ENCODE data around the gene RNF19B.

RNF19B gene

DNA sequence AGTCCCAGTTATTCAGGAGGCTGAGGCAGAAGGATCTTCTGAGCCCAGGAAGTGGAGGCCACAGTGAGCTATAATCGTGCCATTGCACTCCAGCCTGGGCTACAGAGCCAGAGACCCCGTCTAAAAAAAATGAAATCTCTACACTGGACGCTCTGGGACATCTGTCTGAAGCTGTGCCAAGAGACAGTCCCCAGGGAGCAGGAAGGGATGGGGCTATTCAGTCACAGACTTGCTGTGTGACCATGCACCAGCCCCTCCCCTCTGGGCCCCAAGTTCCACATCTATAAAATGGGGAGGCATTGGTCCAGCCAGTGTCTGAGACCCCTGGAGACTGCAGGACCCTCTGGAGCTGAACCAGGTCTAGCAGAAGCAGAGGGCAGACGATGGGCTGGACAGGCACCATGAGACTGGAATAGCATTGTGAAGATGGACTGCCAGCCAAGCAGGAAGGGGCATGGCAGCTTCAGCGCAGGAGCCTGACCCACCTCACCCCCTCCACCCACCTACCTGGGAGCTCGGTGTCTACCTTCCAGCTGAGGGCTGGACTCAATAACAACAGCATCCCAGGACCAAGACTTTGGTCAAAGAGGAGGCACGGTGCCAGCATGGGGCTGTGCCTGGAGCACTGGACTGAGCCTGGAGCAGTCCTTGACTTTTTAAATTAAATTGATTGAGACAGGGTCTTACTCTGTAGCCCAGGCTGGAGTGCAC, 64.9 kb downstream of the RNF19B start:
- DNase-seq: no peak

DNA sequence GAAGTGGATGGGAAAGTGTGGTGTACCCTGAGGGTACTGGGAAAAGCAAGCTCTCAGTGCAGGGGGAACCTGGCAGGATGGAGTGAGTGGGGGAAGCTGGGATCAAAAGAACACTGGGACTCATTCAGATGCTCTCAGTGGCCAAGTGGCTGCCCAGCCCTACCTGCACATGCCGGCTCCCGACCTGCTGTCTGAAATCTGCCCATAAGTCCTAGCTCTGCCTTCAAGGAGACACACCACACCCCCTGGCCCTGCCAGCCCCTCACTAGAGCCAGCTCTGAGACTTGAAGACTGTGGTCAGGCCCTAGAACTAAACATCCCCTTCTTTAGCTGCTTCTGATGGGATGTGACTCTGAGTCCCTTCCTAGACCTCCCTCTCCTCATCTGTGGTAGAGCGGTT, 65.7 kb downstream of the RNF19B start:
- no peak for DNase-seq

DNA sequence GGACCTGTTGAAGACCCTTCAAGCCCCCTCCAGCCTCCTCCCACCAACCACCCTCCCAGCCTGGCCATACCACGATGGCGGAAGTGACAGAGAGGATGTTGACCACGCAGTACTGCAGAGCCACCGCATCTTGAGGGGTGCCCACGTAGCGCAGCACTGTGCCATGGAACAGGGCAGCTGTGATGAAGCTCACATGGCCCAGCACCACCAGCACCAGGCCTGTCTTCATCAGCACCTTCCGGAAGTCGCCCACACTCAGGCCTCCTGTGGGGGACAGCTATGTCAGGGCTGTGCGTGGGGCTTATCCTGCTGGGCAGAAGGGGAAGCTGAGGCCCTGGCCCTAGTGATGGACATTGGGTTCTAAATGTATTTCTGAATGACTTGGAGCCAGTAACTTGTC, 66.6 kb downstream of the RNF19B start:
- no peak for DNase-seq

DNA sequence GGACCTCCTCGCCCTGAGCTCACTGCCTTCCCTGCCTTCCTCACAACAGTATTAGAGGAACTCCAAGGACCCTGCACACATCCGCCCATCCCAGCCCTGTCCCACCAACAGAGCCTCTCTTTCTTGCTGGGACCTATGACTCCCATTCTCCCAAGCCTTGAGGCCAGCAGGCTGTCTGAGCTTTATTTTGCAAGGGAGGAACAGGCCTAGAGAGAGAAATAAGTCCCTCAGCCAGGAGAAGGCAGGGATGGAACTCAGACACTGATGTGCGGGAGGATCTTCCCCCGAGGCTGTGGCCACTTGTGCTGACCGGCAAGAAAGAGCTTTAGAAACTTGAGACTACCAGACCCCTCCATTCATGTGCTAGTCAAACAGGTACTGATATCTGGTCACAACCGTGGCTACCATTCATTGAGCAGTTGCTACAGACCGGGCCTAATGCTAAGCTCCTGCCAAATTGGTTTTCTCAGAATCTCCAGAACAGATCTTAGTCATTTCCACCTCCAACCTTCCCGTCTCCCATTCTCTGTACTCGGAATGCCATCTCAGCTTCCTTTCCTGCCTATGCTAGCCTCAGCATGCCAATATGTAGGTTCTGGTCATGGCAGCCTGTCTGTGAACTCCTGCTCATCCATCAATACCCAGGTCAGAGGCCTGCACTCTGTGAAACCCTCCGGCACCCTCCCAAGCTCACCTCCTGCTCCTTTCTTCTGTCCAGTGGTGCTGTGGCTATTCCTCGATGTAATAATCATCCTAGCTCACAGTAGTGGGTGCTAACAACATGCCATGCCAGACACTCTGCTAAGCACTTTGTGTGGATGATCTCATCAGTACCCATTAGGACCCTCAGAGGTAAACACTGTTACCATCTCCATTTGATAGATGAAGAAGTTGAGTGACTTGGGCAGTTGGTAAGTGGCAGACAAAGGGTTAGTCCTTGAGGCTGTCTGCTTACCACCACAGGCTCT, 67.2 kb downstream of the RNF19B start:
- no peak for DNase-seq

DNA sequence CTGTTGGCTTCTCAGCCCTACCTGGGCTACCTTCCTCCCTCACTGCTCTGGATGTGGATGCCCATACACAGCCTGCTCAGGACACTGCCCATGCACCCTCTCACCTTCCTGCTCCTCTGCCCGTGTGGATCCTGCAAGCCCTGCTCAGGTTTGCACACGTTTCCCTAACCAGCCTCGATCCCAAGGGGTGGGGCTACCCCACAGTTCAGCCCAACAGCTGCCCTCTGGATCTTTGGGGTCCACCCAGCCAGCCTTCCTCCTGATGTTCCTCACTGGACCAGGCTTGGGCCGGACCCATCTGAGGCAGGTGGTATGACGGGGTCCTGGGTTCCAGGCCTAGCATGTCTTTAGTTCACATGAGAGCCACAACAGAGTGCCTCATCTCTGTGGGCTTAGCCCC, 68.2 kb downstream of the RNF19B start:
- no peak for DNase-seq

DNA sequence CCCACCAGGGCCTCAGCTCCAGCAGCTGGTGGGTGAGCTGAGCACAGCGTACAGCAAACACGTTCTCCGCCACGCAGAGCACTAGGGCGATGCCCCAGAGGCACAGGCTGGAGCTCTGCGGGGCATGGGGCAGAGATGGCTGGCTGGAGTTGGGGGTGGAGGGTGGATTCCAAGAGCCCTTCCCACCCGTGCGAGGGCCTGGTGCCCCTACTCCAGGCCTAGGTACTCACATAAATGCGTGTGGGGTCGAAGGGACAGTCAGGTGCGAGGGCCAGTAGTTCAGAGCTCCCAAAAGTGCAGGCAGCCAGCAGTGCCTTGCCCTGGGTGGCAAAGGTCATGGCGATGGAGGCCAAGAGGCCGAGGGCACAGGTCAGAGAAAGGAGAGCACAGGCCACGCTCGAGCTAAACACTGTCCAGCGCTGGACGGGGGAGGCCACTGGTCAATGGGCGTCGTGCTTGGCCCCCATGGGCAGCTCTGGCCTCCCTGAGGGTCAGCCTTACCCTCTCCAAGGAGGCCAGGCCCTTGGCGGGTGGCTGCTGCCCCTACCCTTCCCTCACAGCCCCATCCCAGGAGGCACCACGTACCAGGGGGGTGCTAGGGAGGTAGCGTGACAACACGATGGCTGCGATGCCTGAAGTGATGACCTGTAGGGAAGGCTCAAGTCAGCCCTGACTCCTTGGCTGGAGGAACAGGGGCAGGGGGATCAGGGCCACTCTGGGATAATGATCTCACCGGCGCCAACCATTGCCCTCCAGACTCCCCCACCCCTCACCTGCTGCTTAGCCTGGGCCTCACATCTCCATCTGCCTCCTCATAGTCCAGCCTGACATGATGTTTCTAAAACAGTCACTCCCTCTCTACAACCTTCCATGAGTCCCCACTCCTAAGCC, 69.0 kb downstream of the RNF19B start:
- no peak for DNase-seq

DNA sequence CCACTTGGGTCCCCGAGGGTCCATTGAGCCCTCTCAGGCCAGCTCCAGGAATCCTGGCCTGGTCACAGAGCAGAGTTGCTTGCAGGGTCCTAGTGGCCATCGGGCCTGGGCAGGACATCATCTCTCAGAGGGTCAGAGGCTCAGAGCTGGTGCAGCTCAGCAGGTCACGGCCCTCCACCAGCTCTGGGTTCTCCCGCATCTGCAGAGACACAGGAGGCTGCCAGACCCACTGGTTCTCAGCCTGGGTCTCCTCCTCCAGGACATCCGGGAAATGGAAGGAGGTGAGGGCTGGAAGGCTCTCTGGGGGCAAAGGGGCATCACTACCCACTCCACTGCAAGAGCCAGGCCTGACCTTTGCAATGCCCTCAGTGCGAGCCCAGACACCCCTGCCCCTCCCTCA, 69.9 kb downstream of the RNF19B start:
- DNase-seq: no peak

DNA sequence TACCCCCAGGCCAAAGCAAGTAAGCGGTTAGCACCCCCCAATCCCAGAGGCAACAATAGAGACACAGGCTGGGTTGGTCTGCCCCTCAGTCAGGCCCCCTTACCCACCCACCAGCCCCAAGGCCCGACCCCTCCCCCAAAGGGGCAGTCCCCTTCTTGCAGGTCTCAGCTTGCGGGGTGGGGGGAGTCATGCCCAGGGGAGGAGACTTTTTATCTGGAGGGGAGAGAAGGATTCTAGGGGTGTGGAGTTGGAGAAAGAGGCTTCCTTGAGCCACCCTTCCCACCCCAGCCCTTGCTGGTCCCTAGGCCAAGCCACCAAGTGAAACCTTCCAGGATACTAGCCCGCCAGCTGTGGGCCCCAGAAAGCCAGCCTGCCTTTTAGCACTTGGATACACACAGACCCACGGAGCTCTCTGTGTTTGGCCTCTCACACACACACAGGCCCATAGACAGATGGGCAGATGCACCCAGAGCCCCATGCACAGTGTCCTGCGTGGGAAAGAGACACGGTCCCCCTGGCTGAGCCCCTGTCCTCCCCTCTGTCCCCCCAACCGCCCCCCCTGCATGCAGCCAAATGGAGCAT, 70.5 kb downstream of the RNF19B start:
- no peak for DNase-seq

DNA sequence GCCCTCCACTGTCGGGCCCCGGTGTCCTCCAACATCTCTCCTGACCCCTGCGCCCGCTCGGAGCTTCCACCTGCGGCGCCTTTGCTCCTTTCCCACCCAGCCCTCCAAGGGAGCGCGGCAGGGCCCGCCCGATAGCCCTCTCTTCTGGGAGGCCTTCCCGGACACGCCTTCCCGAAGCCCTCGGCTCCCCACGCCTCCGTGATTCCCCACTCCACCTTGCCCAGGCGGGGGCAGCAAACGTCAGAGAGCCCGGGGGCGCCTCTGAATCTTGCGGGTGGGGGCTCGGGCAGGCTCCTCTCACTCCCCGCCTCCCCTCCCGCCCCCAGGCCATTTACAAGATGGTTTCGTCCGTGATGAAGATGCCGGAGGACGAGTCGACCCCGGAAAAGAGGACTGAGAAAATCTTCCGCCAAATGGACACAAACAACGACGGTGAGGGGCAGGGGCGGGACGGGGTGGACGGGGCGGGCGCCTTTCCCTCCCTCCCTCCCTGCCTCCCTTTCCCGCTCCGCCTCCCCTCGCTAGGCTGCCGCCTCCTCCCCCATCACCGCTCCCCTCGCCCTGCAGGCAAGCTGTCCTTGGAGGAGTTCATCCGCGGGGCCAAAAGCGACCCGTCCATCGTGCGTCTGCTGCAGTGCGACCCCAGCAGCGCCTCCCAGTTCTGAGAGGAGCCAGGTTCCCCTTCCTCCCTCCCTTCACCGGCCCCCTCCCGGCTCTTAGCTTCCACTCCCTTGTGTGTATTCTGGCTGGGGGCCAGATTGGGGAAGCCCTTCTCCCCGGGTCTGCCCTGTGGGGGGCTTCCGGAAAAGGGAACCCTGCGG, 71.2 kb downstream of the RNF19B start:
- DNase-seq: no peak

DNA sequence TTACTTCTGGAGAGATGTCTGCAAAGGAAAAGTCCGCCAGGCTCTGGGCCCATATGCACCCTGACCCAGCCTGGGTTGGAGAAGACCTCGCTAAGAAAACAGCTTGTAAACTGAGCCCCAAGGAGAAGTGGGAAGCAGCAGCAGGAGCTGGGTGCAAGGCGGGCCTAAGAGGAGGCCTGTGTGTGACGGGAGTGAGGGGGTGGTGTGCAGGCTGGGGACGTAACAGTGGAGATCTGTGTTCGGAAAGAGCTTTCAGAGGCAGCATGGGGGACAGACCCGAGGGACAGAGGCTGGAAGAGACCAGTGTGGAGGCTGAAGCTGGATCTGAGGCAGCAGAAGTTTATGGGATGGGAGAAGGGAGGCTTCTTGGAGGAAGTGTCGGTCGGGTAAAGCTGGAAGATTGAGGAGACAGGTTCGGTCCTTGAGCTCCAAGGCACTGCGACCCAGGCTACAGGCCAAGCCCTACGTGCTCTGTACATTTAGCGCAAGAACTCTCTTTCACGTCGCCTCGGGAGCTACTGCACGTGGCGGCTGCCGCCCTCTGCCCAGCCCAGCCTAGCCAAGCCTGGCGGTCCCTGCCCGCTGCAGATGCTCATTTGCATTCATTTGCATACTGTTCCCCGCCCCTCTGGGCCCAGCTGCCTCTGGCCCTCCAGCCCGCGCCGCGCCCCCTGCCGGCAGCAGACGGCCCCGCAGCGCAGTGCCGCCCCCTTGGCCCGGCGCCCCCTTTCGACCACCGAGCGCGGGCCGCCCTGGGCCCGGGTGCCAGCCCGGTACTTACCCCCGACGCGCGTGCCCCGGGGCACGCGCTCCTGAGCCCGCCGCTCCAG, 72.0 kb downstream of the RNF19B start:
- DNase-seq: peak; percentile 26

DNA sequence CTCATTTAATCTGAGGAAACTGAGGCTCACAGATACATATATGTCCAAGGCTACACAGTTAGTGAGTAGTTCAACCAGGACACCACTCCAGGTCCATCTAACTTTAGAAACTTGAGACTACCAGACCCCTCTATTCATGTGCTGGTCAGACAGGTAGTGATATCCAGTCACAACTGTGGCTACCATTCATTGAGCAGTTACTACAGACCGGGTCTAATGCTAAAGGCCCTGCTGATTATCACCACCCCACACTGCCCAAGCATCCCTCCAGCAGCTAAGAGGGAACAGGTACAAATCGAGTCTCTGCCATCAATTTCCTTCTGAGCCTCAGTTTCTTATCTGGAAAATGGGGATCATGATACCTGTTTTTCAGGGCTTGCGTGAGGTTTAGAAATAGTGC, 73.0 kb downstream of the RNF19B start:
- no peak for DNase-seq

DNA sequence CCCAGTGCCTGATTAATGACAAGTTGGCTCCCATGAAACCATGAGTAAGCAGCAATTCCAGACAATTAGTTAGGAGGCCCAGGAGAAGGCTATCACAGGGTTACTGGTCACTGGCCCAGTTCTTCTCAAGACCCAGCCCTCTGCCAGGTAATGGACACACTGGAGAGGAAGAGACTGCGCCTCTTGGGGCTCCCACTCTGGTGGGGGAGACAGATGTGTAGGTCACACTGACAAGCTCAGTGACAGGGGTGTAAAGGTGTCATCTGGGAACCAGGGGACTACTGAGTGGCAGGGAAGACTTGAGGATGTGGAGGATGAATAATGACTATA, 73.4 kb downstream of the RNF19B start:
- DNase-seq: no peak

DNA sequence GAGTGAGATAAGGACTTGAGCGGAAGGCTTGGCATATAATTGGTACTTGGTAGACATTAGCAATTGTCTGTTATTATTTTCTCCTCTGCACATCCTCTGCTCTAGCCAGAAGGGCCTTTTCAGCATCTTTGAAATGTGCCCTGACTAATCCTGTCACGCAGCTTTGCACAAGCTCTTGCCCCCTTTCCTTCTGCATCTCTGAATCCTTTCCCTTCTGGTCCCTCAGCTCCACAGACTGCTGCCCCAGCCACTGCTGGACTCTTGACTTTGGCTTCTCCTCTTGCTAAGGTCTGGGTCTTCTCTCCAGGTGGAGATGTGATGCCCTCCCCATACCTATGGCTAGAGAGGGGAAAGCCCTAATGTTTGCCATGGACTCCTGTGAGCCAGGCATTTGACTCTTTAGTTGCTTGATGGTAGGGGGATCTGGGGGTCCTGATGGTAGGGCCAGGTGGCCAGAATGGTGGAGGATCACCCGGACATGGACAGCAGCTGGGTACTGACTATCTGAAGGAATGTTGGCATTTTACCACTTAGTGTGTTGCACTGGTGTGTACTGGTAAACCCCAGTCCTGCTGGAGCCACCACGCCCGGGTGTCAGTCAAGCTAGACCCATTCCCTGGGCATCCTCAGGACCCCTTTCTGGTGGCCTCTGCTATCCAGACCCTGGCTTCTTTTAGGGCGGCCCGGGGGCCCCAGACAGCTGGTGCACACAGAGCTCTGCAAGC, 73.9 kb downstream of the RNF19B start:
- DNase-seq: no peak

DNA sequence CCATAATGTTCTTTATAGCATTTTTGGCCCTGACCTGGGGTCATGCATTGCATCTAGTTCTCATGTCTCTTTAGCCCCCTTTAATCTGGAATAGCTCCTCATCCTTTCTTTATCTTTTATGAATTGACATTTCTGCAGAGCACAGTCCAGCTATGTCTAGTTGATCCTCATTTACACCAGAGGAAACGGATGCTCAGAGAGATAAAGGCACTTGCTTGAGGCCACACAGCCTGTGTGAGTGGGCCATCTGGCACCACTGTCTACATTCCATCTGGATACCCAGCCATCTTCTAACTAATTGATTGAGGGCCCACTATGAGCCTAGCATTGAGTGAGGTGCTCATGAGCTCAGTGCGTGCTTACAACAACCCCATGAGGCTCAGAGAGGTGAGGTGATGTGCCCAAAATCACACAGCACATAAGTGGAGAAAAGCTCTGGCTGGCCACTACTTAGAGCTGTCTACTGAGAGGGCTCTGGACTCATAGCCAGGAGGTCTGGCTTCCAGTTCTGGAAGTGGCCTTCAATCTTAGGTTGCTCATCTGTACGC, 74.8 kb downstream of the RNF19B start:
- DNase-seq: no peak

DNA sequence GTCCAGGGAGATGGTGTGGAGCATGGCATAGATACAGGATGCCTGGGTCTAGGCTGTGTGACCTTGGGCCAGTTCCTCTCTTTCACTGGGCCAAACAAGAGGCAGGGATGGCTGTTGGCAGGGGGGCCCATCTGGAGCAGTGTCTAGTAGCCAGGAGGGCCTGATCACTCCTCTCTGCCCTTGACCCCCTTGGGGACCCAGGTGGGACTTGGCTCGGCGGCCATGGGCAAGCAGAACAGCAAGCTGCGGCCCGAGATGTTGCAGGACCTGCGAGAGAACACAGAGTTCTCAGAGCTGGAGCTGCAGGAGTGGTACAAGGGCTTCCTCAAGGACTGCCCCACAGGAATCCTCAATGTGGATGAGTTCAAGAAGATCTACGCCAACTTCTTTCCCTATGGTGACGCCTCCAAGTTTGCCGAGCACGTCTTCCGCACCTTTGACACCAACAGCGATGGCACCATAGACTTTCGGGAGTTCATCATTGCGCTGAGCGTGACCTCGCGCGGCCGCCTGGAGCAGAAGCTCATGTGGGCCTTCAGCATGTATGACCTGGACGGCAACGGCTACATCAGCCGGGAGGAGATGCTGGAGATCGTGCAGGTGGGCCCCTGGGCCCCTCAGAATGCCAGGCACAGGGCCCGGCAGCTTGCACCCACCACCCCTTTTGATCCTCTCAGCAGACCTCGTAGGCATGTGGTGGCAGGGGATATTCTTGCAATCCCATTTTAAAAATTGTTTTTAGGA, 75.8 kb downstream of the RNF19B start:
- DNase-seq: no peak

DNA sequence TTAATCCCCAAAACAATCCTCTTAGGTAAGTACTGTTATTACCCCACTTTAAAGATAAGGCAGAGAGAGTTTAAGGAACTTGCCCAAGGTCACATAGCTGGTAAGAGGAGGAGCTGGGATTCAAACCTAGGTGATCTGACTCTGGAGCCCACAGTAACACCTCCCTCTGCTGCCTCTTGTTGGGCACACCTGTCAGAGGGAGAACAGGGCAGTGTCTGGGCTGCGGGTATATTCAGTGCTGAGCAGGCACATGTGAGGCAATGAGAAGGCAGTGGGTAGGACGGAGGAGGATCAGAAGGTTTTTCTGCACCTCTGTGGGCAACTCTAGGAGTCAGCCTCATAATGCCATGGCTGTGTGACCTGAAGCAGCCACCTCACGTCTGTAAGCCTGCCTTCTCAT, 76.5 kb downstream of the RNF19B start:
- no peak for DNase-seq

DNA sequence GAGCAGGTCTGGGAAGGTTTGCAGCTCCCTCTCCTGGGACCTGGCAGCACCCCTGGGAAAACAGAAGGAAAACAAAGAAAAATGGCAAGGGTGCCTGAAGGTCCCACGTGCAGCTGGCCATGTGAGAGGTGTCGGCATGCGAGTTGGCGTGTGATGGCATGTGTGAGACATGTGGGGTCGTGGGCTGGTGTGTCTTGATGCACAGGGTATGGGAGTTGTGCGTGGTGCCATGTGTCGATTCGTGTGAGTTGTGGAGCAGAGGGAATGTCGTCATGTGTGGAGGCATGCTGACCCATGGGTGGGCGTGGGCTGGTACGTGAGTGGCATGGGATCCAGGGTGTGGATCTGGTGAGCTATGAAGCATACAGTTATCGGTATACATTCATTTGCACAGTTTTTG, 77.0 kb downstream of the RNF19B start:
- DNase-seq: no peak

DNA sequence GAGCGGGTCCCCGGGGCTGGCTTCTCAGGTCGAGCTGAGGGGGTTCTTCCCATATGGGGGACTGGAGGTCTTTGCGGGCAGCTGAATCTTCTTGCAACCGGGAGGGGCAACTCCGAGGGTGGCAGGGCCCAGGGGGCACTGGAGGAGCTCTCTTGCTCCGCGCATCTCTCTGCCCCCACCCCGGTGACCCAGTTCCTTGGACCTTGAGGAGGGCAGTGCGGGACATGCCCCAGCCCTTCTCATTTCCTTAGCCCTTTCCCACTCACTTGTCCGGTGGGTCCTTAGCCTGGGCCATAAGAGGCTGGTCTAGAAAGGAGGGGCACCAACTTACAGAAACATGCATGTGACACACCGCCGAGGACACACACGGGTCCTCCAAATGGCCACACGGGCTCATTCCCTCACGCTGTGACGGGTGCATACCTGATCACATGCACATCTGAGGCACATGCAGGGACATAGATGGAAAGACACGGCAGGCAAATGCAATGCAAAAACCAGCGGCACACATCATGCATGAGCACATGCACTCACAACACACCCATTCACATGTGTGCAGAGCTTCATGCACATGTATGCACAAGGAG, 77.7 kb downstream of the RNF19B start:
- no peak for DNase-seq

Measured in CD4-positive, alpha-beta T cell treated with Interleukin-17A for 1 hour (primary cell).